ENCODE results near the gene SOCS4.
"Not testable (repeated sequence)": the region's sequence is repeated elsewhere in the genome, so short reads cannot be mapped to it uniquely, and the experiment has no call there.

The SOCS4 gene, protein sequence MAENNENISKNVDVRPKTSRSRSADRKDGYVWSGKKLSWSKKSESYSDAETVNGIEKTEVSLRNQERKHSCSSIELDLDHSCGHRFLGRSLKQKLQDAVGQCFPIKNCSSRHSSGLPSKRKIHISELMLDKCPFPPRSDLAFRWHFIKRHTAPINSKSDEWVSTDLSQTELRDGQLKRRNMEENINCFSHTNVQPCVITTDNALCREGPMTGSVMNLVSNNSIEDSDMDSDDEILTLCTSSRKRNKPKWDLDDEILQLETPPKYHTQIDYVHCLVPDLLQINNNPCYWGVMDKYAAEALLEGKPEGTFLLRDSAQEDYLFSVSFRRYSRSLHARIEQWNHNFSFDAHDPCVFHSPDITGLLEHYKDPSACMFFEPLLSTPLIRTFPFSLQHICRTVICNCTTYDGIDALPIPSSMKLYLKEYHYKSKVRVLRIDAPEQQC

DNA sequence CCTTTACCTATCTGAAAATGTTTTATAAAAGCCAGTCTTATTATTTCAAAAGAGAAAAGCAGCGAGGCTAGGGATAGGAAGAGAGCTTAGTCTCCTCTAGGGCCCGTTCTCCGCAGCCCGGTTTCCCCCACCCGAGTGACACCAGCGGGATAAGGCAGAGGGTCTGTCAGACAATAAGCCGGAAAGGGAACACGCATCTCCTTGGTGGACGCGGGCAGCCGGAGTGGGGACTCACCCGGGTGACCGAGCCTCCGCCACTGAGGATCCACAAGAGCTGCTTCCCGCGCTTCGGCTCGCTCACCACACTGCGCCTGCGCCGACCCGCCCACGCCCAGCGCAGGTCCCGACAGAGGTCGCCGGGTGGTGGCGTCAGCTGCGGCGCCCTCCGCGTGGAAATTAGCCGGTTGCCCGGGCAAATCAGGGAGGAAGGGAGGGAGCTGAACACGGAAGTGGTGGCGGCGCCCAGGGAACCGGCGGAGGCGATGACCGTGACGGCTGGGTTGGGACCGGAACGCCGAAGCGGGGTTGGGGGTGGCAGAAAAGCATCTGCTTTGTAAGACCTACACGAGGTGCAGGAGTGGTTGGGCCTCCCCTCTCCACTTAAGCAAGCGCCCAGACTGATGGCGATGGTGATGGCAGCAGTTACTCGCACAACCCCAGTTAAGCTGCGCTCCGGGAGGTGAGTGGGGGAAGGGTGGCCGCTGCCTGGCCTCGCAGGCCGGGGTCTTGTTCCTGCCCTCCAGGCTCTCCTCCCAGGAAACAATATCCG lies at the start of gene SOCS4, which contains the start of gene WDHD1:
SOCS4 (plus strand) TSS at position 444 of the 769 bp plus-strand sequence. CDS start 15,806 bp downstream, outside the sequence.
WDHD1 (minus strand) TSS at position 307 of the 769 bp plus-strand sequence. CDS start 312 bp downstream, outside the sequence.
- DNase-seq (ENCODE audit: low read depth, low spot score): peak; percentile 69

DNA sequence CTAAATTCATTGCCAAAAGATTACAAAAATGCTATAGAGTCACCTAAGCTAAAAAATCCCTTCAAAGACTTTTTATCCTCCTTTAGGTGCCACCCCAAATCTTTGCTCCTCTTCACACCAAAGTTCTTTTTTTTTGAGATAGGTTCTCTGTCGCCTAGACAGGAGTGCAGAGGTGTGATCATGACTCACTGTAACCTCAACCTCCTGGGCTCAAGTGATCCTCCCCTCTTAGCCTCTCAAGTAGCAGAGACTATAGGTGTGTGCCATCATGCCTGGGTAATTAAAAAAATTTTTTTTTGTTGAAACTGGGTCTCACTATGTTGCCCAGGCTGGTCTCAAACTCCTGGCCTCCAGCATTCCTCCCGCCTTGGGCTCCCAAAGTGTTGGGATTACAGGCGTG lies 48.0 kb upstream of the SOCS4 start:
- DNase-seq (ENCODE audit: low read depth, low spot score): no peak

DNA sequence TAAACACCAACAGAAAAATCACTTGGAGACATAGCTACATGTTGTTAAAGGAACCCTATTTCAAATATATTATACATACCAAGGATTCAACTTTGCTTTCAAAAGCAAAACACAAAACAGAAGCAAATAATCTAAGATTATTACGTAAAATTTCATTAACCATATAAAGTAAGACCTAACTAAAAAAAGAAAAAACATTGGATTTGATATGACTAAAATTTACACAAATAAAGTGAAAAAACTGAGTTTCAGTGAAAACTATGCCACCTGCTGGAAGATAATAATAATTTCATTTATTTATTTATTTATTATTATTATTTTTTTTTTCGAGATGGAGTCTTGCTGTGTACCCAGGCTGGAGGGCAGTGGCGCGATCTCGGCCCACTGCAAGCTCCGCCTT lies 45.3 kb upstream of the SOCS4 start:
- no peak for DNase-seq (ENCODE audit: low read depth, low spot score)

DNA sequence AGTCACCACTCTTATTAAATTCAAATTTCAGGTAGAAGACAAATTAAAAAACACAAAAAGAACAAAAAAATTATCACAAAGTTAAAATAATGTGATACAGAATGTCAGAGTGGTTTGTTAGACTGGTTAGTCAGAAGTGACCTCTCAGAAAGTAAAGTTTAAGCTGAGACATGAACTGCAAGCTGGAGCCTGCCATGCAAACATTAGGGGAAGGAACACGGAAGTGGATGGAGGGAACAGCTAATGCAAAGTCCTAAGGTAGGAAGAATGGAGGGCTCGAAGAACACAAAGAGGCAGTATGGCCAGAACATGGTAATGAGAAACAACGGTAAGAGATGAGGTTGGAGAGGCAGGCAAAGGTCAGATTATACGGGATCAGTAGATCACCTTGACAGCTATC lies 41.9 kb upstream of the SOCS4 start:
- DNase-seq (ENCODE audit: low read depth, low spot score): no peak

DNA sequence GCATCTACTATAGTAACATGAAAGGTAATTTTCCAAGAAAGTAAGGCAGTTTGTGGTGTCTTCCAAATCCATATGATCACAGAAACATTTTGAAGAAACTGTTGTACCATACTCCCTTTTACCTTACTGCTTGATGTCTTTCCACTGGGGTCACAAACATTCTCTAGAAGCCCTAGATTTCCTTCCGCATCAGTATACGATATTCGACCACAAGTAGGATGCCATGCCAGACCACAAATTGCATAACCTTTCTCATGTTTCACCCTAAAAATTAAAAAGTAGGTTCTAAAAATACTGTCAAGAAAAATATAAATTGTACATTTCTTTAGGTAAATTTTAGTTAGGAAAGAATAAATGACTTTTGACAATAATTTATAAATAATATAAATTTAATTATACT lies 26.7 kb upstream of the SOCS4 start:
- no peak for DNase-seq (ENCODE audit: low read depth, low spot score)

DNA sequence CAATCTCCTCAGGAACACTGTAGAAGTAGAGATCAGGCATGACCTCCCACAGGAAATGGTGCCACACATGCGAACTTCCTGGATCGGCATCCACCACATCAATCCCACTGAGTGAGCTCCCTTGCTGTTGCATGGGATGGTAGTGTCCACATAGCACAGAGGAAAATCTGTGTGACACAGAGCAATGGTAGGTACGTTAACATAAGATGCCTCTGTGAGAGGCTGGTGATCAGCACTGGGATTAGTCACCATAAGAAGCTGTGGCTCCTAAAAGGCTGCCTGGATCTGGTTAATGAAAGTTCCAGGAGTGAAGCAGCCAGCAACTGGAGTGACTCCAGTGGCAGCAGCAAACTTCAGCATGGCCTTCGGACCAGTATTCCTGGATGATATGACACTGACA lies 22.0 kb upstream of the SOCS4 start:
- DNase-seq (ENCODE audit: low read depth, low spot score): no peak

DNA sequence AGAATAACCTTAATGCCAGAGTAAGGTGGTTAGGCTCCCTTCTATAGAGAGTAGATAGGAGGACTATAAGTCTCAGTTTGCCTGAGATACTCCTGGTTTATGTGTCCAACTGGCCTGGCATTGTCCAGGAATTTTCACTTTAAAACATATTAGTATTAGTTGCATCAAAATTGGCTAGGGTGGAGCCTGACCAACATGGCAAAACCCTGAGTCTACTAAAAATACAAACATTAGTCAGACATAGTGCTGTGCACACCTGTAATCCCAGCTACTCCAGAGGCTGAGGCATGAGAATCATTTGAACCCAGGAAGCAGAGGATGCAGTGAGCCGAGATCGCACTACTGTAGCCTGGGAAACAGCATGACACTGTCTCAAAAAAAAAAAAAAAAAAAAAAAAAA lies 12.0 kb upstream of the SOCS4 start:
- DNase-seq (ENCODE audit: low read depth, low spot score): no peak

DNA sequence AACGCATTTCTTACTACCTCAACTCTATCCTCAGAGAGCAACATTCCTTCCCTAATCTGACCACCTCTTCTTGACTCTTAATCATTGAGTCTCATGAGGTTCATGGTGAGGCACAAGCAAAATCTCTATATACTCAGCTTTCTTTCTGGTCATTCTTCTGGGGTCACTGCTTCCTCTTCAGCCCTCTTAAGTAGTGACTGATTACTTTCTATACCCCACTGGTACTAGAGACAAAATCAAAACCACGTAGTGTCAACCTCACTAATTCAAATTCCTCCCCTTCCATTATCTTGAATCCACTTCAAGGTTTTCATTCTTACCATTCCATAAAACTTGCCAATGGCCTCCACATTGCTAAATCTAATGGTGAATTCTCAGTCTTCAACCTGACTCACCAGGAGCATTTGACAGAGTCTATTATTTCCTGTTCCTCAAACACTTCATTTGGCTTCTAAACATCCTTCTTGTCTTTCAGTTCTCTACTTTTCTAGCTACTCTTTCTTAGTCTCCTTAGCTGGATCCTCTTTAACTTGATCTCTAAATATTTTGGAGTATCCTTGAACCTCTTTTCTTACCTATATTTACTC lies 7.0 kb upstream of the SOCS4 start:
- DNase-seq (ENCODE audit: low read depth, low spot score): no peak

DNA sequence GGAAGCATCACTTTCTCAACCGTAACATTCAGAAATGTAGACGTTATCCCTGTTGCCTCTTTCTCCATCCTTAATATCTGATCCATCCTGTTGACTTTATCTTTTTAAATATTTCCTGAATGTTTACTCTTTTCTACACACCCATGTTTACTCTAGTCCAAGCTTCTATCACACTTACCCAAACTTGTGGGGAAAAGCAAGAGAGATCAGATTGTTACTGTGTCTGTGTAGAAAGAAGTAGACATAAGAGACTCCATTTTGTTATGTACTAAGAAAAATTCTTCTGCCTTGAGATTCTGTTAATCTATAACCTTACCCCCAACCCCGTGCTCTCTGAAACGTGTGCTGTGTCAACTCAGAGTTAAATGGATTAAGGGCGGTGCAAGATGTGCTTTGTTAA lies 2.7 kb upstream of the SOCS4 start:
- DNase-seq (ENCODE audit: low read depth, low spot score): not testable (repeated sequence)

DNA sequence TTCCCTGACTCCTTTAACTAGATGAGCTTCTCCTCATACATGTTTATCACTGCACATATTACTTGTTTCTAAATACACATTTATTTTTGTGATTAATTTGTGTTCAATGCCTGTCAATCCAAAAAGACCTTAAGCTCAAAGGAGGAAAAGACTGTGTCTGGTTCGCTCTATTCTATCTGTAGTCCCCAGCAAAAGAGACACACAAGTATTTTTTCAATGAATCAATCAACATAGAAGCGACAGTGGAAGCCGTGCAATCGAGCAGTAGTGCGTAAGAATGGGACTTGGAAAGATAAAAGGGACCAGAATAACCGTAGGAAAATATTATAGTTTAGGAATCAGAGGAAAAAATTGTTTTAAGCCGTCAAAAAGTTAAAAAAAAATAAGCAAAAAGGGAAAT lies 1.1 kb upstream of the SOCS4 start:
- no peak for DNase-seq (ENCODE audit: low read depth, low spot score)

DNA sequence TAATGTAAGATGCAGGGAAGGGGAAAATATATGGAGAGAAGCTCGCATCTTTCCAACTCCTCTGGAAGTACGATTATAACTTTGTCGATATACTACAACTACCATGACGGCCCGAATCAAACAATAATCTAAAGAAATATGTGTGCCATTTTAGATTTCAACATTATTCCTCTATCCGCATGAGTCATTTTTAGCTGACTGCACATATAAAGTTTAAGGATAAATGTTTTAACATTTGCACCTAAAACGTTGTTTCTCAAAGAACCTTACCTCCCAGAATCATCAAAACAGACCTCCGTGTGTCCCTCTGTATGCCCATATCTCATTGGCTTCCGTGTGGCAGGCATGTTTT lies 619 bp upstream of the SOCS4 start:
- no peak for DNase-seq (ENCODE audit: low read depth, low spot score)

DNA sequence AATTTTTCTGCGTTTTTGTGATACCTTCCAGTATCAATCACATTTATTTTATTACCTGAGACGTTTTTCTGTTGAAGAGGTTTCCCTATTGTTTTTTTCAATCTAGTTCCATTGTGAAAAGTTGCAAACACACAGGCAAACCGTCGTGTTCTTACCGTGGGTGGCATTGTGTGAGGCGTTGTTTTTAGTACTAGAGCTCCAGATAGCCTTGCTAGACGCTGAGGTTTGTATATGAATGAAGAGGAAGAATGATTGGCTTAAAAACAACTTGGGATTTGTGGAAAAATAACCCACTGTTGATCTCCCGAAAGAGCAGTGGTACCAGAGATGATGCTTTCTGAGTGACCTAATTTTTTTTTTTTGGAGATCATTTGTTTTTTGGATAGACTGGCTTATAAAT lies 1.0 kb downstream of the SOCS4 start:
- no peak for DNase-seq (ENCODE audit: low read depth, low spot score)

DNA sequence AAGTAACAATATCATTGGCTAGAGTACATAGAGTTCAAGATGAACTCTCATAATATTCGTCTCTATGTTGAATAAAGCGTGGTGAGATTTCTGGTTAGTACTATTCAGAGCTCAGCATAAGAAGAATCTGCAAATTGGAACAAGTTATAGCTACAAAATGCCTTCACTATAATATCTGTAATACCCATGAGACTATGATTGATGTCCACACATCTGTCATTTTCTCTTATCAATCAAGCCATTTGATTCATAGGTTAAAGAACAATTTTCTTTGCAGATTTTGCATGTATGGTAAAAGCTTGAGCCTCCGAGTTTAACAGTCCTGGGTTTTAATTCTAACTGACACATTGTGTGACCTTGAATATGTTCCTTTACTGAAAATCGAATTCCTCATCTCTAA lies 1.4 kb downstream of the SOCS4 start:
- no peak for DNase-seq (ENCODE audit: low read depth, low spot score)

DNA sequence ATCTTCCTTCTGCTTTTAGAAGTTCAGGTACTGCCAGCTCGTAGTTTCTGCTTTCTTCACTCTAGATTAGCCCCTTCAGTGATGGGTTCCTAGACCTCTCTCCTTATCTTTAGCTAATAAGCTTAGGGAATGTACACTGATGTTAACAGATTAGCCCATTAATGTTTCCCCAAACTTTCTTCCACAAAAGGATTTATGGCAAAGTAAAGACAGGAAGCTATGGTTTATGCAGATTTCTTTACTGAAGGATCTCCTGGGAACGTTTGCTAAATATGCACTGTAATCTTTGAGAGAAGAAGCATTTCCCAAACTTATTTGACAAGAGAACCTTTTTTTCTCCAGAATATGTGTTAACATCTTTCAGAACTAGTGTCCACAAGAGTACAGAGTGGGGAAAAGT lies 4.2 kb downstream of the SOCS4 start:
- no peak for DNase-seq (ENCODE audit: low read depth, low spot score)

DNA sequence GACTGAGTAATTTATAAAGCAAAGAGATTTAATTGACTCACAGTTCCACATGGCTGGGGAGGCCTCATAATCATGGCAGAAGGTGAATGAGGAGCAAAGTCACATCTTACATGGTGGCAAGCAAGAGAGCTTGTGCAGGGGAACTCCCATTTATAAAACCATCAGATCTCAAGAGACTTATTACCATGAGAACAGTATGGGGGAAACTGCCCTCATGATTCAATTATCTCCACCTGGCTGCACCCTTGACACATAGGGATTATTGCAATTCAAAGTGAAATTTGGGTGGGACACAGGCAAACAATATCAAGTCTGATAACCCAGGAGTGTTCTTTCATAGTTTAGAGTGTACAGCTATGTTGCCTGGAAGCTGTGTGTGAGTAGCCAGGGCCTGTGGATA lies 11.0 kb downstream of the SOCS4 start:
- DNase-seq (ENCODE audit: low read depth, low spot score): not testable (repeated sequence)

DNA sequence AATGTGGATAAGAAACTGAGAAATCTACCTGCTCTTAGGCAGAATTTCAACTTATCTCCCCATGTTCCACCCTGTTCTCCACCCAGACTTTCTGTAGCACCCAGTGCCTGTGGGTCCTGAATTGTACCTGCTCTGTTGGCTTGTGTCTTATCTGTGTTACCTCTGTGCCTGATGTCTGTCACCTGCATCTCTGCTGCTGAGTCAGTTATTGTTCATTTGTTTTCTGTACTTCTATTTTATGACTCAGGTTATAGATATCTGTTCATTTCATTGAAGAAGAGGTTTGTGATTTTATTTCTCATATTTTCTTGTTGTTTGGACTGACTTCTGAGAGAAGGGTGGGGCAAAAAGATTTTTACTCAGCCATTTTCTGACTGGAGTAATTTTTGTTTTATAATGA lies 11.7 kb downstream of the SOCS4 start:
- DNase-seq (ENCODE audit: low read depth, low spot score): no peak

DNA sequence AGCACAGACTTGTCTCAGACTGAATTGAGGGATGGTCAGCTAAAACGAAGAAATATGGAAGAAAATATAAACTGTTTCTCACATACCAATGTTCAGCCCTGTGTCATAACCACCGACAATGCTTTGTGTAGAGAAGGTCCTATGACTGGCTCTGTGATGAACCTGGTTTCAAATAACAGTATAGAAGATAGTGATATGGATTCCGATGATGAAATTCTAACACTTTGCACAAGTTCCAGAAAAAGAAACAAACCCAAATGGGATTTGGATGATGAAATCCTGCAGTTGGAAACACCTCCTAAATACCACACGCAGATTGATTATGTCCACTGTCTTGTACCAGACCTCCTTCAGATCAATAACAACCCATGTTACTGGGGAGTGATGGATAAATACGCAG lies 16.5 kb downstream of the SOCS4 start:
- DNase-seq (ENCODE audit: low read depth, low spot score): no peak

DNA sequence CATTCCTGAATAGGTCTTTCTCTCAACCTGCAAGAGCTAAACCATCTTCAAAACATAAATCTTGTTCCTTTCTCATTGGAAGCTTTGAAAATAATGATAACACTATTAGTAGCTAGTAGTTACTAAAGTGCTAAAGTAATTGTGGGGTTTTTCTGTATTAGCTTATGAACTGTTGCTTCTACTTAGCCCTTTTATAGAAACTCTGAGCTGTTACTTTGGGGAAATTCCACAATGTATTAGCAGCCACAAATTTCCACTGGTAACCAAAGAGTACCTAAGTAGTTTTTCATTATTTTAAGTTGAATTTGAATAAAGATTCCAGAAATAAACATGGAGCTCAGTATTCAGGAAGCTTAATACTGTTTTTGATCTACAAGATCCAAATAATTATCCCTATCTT lies 18.1 kb downstream of the SOCS4 start:
- no peak for DNase-seq (ENCODE audit: low read depth, low spot score)

DNA sequence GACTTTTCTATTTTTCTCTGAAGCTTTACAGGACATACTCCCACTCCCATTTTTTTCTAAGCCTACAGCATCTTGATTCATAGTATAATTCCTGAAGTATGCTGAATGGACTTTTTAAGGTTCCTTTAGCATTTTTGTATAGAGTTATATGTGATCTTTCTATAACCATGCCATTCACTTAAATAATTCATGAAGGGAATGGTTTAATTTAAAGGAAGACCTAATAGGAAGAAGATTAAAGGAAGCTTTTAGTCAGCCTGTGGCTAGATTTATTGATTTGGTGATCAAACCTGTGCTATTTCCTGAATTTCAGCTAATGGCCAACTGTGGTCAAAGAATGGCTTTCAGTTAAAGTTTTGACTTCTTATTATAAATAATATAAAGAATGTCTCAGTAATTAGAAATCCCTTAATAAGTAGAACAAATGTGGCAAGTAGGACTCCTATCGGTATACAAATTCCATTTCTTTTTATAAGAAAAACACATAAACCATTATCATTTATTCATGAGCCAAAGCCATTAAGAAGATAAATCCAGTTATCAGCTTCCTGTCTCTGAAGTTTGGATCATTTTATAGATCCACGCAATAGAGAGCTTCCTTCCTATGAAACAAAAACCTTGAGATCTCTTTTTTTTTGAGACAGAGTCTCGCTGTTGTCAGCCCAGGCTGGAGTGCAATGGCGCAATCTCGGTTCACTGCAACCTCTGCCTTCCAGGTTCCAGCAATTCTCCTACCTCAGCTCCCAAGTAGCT lies 20.4 kb downstream of the SOCS4 start:
- no peak for DNase-seq (ENCODE audit: low read depth, low spot score)

DNA sequence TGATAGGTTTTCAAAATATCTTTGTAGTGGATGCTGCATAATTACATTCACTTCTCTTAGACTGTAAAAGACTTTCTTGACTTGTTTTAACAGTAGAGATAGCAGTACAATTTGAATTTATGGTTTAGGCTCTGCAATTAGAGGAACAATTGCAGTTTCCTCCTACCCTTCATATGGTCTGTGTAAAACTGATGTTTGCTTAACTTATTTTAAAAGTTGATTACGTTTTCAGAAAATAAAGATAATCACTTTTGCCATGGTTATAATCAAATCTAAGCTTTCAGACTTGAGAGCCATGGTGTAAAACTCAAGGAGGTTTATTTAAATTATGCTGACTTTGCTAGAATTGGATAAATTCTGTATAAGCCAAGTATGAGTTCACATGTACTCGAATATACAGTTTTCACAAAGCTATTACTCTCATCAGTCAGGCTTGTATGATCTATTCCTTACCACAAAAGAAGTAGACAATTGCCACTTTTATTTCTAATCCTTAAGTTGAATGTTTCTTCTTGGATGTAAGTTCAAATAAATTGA lies 21.9 kb downstream of the SOCS4 start:
- no peak for DNase-seq (ENCODE audit: low read depth, low spot score)

DNA sequence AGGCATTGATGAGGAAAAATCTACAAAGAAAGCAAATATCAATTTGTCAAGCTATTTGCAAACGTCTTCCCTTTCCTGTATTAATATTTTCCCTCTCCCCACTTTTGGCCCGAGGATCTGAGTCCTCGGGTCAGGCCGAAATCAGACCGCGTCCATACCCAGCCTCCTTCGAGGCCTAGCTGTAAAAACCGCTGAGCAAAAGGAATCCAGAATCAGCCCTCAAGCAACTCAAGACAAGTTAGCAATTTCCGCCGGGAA lies 24.1 kb downstream of the SOCS4 start:
- no peak for DNase-seq (ENCODE audit: low read depth, low spot score)
